Measurements from ENCODE around the gene ITIH1. TPM values are rescaled to one million over a fixed set of nuclear protein-coding genes. Genes with fewer than 3 reads are reported as not detected.

ITIH1 gene
- total RNA-seq, 4 donors from 2014 or later, result 0.34 to 1.5 TPM; not detected in 2

GRCh38 chr3:52770496-52771333 is 6.7 kb upstream of the ITIH1 start, which contains the start of gene NEK4:
Gene NEK4 (minus strand): TSS chr3:52770940. CDS start chr3:52770746, 194 bp downstream.
- no peak for TF ChIP-seq CTCF (IDR thresholded peaks at IDR 0.05; ENCODE audit: low read depth)

GRCh38 chr3:52771334-52771681 is 6.1 kb upstream of the ITIH1 start:
- TF ChIP-seq CTCF (IDR thresholded peaks at IDR 0.05; ENCODE audit: low read depth), result no peak

DNA sequence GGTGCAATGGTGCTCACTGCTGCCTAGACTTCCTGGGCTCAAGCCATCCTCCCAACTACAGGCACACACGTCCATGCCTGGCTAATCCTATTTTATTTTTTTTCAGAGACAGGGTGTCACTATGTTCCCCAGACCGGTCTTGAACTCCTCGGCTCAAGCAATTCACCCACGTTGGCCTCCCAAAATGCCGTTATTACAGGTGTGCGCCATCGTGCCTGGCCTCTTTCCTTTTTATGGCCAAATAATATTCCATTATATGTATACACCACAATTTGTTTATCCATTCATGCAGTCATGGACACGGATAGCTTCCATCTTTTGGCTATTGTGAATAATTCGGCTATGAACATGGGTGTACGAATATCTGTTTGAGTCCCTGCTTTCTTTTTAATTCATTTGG is 5.7 kb upstream of the ITIH1 start:
- no peak for TF ChIP-seq CTCF (IDR thresholded peaks at IDR 0.05; ENCODE audit: low read depth)

DNA sequence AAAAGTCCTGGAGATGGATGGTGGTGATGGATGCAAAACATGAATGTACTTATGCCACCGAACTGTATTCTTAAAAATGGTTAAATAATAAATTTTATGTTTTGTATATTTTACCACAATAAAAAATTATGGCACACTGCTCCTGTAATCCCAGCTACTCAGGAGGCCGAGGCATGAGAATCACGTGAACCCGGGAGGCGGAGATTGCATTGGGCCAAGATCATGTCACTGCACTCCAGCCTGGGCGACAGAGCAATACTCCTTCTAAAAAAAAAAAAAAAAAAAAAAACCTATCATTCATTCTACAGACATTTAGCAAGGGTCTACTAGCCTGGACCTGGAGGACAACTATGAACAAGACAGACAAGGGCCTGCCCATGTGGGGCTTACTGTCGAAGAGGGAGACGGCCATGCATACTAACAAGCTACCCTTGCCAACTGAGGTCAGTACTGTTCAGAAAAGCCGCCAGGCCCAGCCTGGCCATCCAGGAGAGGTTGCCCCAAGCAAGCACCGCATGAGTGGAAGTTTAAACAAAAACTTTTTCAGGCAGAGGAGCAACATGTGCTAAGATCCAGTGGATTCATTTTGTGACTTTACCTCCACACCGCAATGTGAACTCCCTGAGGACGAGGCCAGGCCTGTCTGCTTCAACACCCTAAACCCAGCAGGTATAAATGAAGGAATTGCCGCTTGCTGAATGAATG is 3.9 kb upstream of the ITIH1 start:
- no peak for TF ChIP-seq CTCF (IDR thresholded peaks at IDR 0.05; ENCODE audit: low read depth)

- no peak for TF ChIP-seq CTCF (IDR thresholded peaks at IDR 0.05; ENCODE audit: low read depth)
Measured at GRCh38 chr3:52774066-52774713, 3.2 kb upstream of the ITIH1 start.

GRCh38 chr3:52774901-52775864 is 2.2 kb upstream of the ITIH1 start:
- TF ChIP-seq CTCF (IDR thresholded peaks at IDR 0.05; ENCODE audit: low read depth), result no peak

Data from subcutaneous adipose tissue (tissue), 4 donors.